Glutamatergic neuron (in vitro differentiated cells): Measurements from ENCODE around the gene ARHGAP32. TPM values are rescaled to one million over a fixed set of nuclear protein-coding genes. Genes with fewer than 3 reads are reported as not detected.

Experiments
- DNase-seq: peaks from one replicate; pipeline ENCODE4 v3.0.0; 2022
- H3K27ac Mint-ChIP-seq: one replicate; pipeline ENCODE4 v1.8.0; 2020; ENCODE audit warnings: mild to moderate bottlenecking, mixed read lengths, inconsistent platforms; ENCODE audit not compliant: unreplicated experiment
- H3K27me3 Mint-ChIP-seq: one replicate; pipeline ENCODE4 v1.8.0; 2020; ENCODE audit warnings: mild to moderate bottlenecking, moderate library complexity, mixed read lengths, inconsistent platforms; ENCODE audit not compliant: unreplicated experiment
- H3K36me3 Mint-ChIP-seq: one replicate; pipeline ENCODE4 v1.8.0; 2020; ENCODE audit warnings: mild to moderate bottlenecking, mixed read lengths, inconsistent platforms; ENCODE audit not compliant: unreplicated experiment
- H3K4me1 Mint-ChIP-seq: one replicate; pipeline ENCODE4 v1.8.0; 2020; ENCODE audit warnings: mild to moderate bottlenecking, low read depth, mixed read lengths, inconsistent platforms; ENCODE audit not compliant: unreplicated experiment
- H3K4me3 Mint-ChIP-seq: one replicate; pipeline ENCODE4 v1.8.0; 2020; ENCODE audit warnings: mild to moderate bottlenecking, mixed read lengths, inconsistent platforms; ENCODE audit not compliant: unreplicated experiment
- H3K9me3 Mint-ChIP-seq: one replicate; pipeline ENCODE4 v1.8.0; 2020; ENCODE audit warnings: mild to moderate bottlenecking, moderate library complexity, mixed read lengths, inconsistent platforms; ENCODE audit not compliant: unreplicated experiment
- total RNA-seq: library from RNA; stranded (reverse); fragmentation: NEBNext Ultra II Directional; extraction: Animal tissue kit (Norgen Biotek cat#: 25700); gene quantifications from one replicate; pipeline ENCODE4 v1.2.1, GENCODE V29; 2021; ENCODE audit not compliant: unreplicated experiment
- TF ChIP-seq, protein P1 (sequence below): fragments of 200-600 bp; sonication (generic); IDR thresholded peaks from one replicate; pipeline ENCODE4 v1.5.0; 2021; ENCODE audit not compliant: partially characterized antibody, unreplicated experiment

Gene ARHGAP32
- total RNA-seq, 1 donor from 2014 or later, result 45.3 TPM

DNA sequence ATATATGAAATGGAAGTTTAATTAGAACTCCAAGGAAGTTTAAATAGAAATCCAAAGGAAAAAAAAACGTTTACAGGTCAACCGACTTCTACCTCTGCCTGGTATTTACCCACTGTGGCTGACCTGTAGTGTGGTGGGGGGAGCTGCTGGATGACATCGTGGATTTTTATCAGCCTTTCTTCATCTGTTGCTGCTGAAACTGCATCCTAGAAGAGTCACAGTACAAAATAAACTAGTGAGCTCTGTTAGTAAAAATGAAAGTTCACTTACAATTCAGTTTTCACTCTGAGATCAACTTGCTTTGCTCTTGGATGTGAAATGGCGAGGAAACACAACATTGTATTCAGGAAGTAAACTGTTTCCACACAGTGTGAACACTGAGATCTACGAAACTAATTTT is 206.2 kb downstream of the ARHGAP32 start:
- peaks cover 1% of the 10 kb centered on the region for H3K9me3 Mint-ChIP-seq
- H3K36me3 Mint-ChIP-seq, result no peaks in the 10 kb centered on the region
- H3K4me3 Mint-ChIP-seq, result no peak overlapping the region
- no peaks in the 10 kb centered on the region for H3K4me1 Mint-ChIP-seq
- TF ChIP-seq, protein P1, sequence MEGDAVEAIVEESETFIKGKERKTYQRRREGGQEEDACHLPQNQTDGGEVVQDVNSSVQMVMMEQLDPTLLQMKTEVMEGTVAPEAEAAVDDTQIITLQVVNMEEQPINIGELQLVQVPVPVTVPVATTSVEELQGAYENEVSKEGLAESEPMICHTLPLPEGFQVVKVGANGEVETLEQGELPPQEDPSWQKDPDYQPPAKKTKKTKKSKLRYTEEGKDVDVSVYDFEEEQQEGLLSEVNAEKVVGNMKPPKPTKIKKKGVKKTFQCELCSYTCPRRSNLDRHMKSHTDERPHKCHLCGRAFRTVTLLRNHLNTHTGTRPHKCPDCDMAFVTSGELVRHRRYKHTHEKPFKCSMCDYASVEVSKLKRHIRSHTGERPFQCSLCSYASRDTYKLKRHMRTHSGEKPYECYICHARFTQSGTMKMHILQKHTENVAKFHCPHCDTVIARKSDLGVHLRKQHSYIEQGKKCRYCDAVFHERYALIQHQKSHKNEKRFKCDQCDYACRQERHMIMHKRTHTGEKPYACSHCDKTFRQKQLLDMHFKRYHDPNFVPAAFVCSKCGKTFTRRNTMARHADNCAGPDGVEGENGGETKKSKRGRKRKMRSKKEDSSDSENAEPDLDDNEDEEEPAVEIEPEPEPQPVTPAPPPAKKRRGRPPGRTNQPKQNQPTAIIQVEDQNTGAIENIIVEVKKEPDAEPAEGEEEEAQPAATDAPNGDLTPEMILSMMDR, result no peak
- DNase-seq, result no peak
- no peaks in the 10 kb centered on the region for H3K27me3 Mint-ChIP-seq
- no peak overlapping the region for H3K27ac Mint-ChIP-seq

DNA sequence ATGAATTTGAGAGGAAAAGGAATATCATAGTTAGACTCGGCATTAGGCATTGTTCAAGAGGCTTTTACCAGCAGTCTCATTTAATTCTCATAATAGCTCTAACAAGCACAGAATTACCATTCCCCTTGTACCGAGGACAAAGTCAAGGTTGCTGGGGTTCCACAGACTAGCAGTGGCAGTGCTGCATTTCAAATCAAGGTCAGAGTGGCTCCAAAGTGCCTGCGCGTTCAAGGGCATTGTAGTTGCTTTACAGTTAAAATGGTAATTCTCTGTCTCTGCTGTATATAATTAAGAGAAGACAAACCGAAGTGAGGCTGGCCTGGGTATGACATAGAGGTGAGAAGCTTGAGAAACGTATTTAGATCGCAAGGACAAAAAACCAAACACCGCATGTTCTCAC is 209.1 kb downstream of the ARHGAP32 start:
- DNase-seq, result no peak
- H3K9me3 Mint-ChIP-seq, result peaks cover 1% of the 10 kb centered on the region
- H3K27ac Mint-ChIP-seq, result no peak overlapping the region
- TF ChIP-seq, protein P1, result no peak
- H3K36me3 Mint-ChIP-seq, result no peaks in the 10 kb centered on the region
- no peak overlapping the region for H3K4me3 Mint-ChIP-seq
- no peaks in the 10 kb centered on the region for H3K27me3 Mint-ChIP-seq
- no peaks in the 10 kb centered on the region for H3K4me1 Mint-ChIP-seq

DNA sequence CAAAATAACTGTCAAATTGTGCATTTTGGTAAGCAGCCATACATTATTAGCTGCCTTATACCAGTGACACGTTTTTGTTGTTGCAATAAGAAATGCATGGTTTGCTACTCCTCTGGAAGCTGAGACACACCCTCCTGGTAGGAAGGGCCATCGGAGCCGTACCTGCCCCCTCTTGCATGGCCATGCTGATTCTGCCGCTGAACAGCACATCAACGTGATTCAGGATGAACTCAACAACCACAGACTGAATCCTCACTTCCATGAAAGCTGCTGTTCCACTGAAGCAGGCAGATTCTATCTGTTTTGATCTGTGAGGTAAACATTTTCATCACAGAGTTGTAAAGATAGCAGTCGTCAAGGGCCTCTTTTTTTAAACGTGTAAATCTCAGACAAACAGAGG is 210.9 kb downstream of the ARHGAP32 start:
- H3K4me3 Mint-ChIP-seq, result no peak overlapping the region
- peaks cover 2% of the 10 kb centered on the region for H3K27me3 Mint-ChIP-seq
- TF ChIP-seq, protein P1, result no peak
- no peak overlapping the region for H3K27ac Mint-ChIP-seq
- H3K9me3 Mint-ChIP-seq, result peaks cover 1% of the 10 kb centered on the region
- no peaks in the 10 kb centered on the region for H3K4me1 Mint-ChIP-seq
- H3K36me3 Mint-ChIP-seq, result peaks cover 5% of the 10 kb centered on the region
- DNase-seq, result no peak

DNA sequence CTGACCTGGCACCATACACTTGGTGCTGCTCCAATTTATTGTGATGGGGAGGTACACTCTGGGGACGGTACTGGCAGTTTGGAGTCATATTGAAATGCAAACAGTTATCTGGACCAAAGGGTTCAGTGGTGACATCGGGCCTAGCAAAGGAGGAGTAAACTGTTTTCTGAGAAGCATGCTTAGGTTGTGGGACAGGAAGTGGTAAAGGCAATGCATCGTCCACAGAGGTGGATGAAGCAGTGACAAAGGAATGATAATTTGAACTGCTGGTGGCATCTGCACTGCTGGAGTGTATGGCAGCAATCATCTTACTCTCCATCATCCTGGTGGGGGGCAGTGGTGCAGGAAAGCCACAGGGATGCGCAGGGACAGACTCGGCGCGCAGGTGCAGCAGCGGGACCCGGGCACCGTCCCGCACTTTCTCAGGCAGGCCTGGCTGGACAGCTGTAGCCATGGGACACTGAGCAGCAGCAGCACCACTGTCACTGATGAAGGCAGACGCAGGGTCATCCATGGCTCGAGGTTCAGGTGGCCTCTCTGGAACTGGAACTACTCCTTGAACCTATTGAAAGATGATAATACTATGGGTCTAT is 221.4 kb downstream of the ARHGAP32 start:
- Mint-ChIP-seq H3K27ac (no peak overlapping the region), H3K9me3 (no peaks in the 10 kb centered on the region), H3K4me1 (peaks cover 2% of the 10 kb centered on the region), H3K27me3 (peaks cover 3% of the 10 kb centered on the region), H3K36me3 (peaks cover 8% of the 10 kb centered on the region), H3K4me3 (no peak overlapping the region)
- no peak for DNase-seq
- TF ChIP-seq, protein P1, result no peak

DNA sequence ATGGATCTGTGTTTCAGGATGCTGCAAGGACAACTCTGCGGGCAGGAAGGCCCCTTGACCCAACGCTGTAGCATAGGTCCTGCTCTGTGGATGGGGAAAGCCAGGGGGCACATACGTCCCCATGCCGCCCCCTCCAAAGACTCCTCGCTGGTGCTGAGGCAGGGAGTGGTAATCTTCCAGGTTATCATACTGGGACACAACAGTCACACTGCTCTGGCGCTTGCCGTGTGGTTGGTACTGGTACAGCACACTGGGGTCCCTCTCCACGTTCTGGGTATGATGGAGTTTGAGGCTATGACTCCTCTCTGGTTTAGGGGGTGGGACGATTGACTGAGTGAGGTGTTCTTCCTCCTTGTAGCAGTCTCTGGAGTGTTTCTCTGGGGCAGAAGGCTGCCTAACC is 223.2 kb downstream of the ARHGAP32 start:
- H3K27ac Mint-ChIP-seq, result no peak overlapping the region
- DNase-seq, result no peak
- H3K9me3 Mint-ChIP-seq, result no peaks in the 10 kb centered on the region
- no peak overlapping the region for H3K4me3 Mint-ChIP-seq
- TF ChIP-seq, protein P1, result no peak
- H3K27me3 Mint-ChIP-seq, result peaks cover 3% of the 10 kb centered on the region
- H3K36me3 Mint-ChIP-seq, result peaks cover 8% of the 10 kb centered on the region
- peaks cover 12% of the 10 kb centered on the region for H3K4me1 Mint-ChIP-seq
